SK-N-SH (cell line): ENCODE results near the gene VMA21. TPM values are rescaled to one million over a fixed set of nuclear protein-coding genes. Genes with fewer than 3 reads are reported as not detected.

ENCODE experiments used
- CTCF ChIA-PET: fragments of 300-600, 350-600 bp; formaldehyde crosslinking; extraction: SDS; loops from one replicate; lab custom pipeline; 2021; lab: Yijun Ruan, JAX
- POLR2A ChIA-PET: fragments of 350-600 bp; sonication (Branson Sonifier 250); formaldehyde crosslinking; extraction: SDS; loops from one replicate; lab custom pipeline; 2020; ENCODE audit warnings: antibody characterized with exemption, inconsistent platforms; lab: Yijun Ruan, JAX
- DNase-seq: peaks from one replicate; pipeline ENCODE4 v3.0.0; 2012
- H2AFZ ChIP-seq: fragments of 200-600 bp; sonication (generic); 2 replicates; pipeline ENCODE4 v1.8.1; 2016; ENCODE audit warnings: antibody characterized with exemption, mild to moderate bottlenecking, low read depth
- H3F3A ChIP-seq: fragments of 200-600 bp; sonication (generic); replicated peaks from 2 replicates; pipeline ENCODE3; 2016; ENCODE audit warnings: antibody characterized with exemption, mild to moderate bottlenecking; ENCODE audit not compliant: insufficient read depth
- H3K27ac ChIP-seq, 2 experiments: fragments of 200-500 bp in 1 of 2; fragments of 200-600 bp in 1 of 2; sonication (Bioruptor generic) in 1 of 2; sonication (generic), shearing (Covaris generic) in 1 of 2; 2 replicates each; pipeline versions ENCODE4 v1.5.1 to v1.6.1; 2014 to 2016; ENCODE audit warnings: low read depth in 2 of 2, inconsistent platforms in 1 of 2, low read length in 1 of 2, mild to moderate bottlenecking in 1 of 2, mixed read lengths in 1 of 2
- H3K27me3 ChIP-seq: fragments of 200-600 bp; sonication (generic), shearing (Covaris generic); 2 replicates; pipeline ENCODE4 v1.6.1; 2016; ENCODE audit warnings: mixed run types; ENCODE audit not compliant: insufficient read depth
- H3K36me3 ChIP-seq, 2 experiments: fragments of 200-500 bp in 1 of 2; fragments of 200-600 bp in 1 of 2; sonication (Bioruptor generic) in 1 of 2; sonication (generic) in 1 of 2; replicated peaks in 1 of 2; 2 replicates each; pipeline versions ENCODE3 to v1.5.1; 2014 to 2016; ENCODE audit warnings: low read length in 1 of 2, mild to moderate bottlenecking in 1 of 2; ENCODE audit not compliant: insufficient read depth in 2 of 2, control insufficient read depth in 1 of 2
- H3K4me1 ChIP-seq, 2 experiments: fragments of 200-500 bp in 1 of 2; fragments of 200-600 bp in 1 of 2; sonication (Bioruptor generic) in 1 of 2; sonication (generic), shearing (Covaris generic) in 1 of 2; 2 replicates each; pipeline versions ENCODE4 v1.5.1 to v1.6.1; 2014 to 2016; ENCODE audit warnings: low read depth in 1 of 2, low read length in 1 of 2, mixed run types in 1 of 2; ENCODE audit not compliant: insufficient read depth in 2 of 2, control insufficient read depth in 1 of 2
- H3K4me2 ChIP-seq: fragments of 200-600 bp; sonication (generic), shearing (Covaris generic); 2 replicates; pipeline ENCODE4 v1.6.1; 2017; ENCODE audit warnings: mixed run types
- H3K4me3 ChIP-seq, 2 experiments: fragments of 200-500 bp in 1 of 2; fragments of 200-600 bp in 1 of 2; sonication (Bioruptor generic) in 1 of 2; sonication (generic), shearing (Covaris generic) in 1 of 2; 2 replicates each; pipeline versions ENCODE4 v1.5.1 to v1.8.1; 2014 to 2016; ENCODE audit warnings: low read depth in 2 of 2, inconsistent platforms in 1 of 2, low read length in 1 of 2, mild to moderate bottlenecking in 1 of 2, mixed read lengths in 1 of 2, moderate library complexity in 1 of 2
- H3K79me2 ChIP-seq: fragments of 200-600 bp; sonication (generic); 2 replicates; pipeline ENCODE4 v1.8.1; 2017; ENCODE audit warnings: mild to moderate bottlenecking; ENCODE audit not compliant: insufficient read depth
- H3K9ac ChIP-seq: fragments of 200-600 bp; sonication (generic); 2 replicates; pipeline ENCODE4 v1.6.1; 2017; ENCODE audit warnings: mixed run types
- H3K9me2 ChIP-seq: fragments of 200-600 bp; sonication (generic); 2 replicates; pipeline ENCODE4 v1.6.1; 2017; ENCODE audit warnings: mixed run types
- H3K9me3 ChIP-seq: fragments of 200-600 bp; sonication (generic); 2 replicates; pipeline ENCODE4 v1.6.1; 2017; ENCODE audit warnings: mixed run types, mild to moderate bottlenecking, moderate library complexity
- H4K20me1 ChIP-seq: fragments of 200-600 bp; sonication (generic); 2 replicates; pipeline ENCODE4 v1.6.1; 2017; ENCODE audit warnings: mild to moderate bottlenecking, mixed run types; ENCODE audit not compliant: insufficient read depth
- EP300 ChIP-seq, 2 experiments: IDR thresholded peaks; 2 replicates each; pipeline versions ENCODE4 v1.4.0 to v1.6.1; 2012; ENCODE audit warnings: borderline replicate concordance in 1 of 2, low read depth in 1 of 2, low read length in 1 of 2
- EZH2phosphoT487 ChIP-seq: fragments of 200-600 bp; sonication (generic); IDR thresholded peaks from 2 replicates; pipeline ENCODE4 v1.6.1; 2017; ENCODE audit warnings: low read depth, mixed run types, mild to moderate bottlenecking, antibody characterized with exemption, moderate library complexity, borderline replicate concordance
- FOSL2 ChIP-seq: IDR thresholded peaks from 2 replicates; pipeline ENCODE4 v1.4.0; 2012; ENCODE audit warnings: low read depth, mild to moderate bottlenecking, moderate library complexity, borderline replicate concordance
- FOXJ3 ChIP-seq: sonication (generic); formaldehyde crosslinking; IDR thresholded peaks from 2 replicates; pipeline ENCODE4 v1.5.1; 2020; ENCODE audit warnings: mild to moderate bottlenecking, missing genetic modification reagents
- GATA2 ChIP-seq: sonication (generic); formaldehyde crosslinking; IDR thresholded peaks from 2 replicates; pipeline ENCODE4 v1.5.0; 2020; ENCODE audit warnings: mild to moderate bottlenecking, missing genetic modification reagents
- JUND ChIP-seq: IDR thresholded peaks from 2 replicates; pipeline ENCODE4 v1.4.0; 2012
- MXI1 ChIP-seq: IDR thresholded peaks from 2 replicates; pipeline ENCODE4 v1.6.1; 2012; ENCODE audit warnings: mild to moderate bottlenecking, low read depth, low read length, improper control_type of control experiment
- NFIC ChIP-seq: IDR thresholded peaks from 2 replicates; pipeline ENCODE4 v1.4.0; 2012; ENCODE audit warnings: borderline replicate concordance
- NRF1 ChIP-seq: IDR thresholded peaks from 2 replicates; pipeline ENCODE4 v1.6.1; 2012; ENCODE audit warnings: low read depth, mild to moderate bottlenecking, low read length
- POLR2AphosphoS5 ChIP-seq: IDR thresholded peaks from 2 replicates; pipeline ENCODE4 v1.6.1; 2012; ENCODE audit warnings: low read depth, low read length
- RAD21 ChIP-seq: IDR thresholded peaks from 2 replicates; pipeline ENCODE4 v1.6.1; 2012; ENCODE audit warnings: mild to moderate bottlenecking, low read length
- RXRA ChIP-seq: IDR thresholded peaks from 2 replicates; pipeline ENCODE4 v1.4.0; 2012; ENCODE audit warnings: low read depth, mild to moderate bottlenecking, borderline replicate concordance
- SIN3A ChIP-seq: IDR thresholded peaks from 2 replicates; pipeline ENCODE4 v1.6.1; 2012; ENCODE audit warnings: low read depth, mild to moderate bottlenecking, low read length, moderate library complexity, borderline replicate concordance
- SMC3 ChIP-seq: IDR thresholded peaks from 2 replicates; pipeline ENCODE4 v1.6.1; 2012; ENCODE audit warnings: low read depth, low read length, improper control_type of control experiment
- TAF1 ChIP-seq: IDR thresholded peaks from 2 replicates; pipeline ENCODE4 v1.6.1; 2012; ENCODE audit warnings: low read depth, mild to moderate bottlenecking, low read length, moderate library complexity, borderline replicate concordance
- TCF12 ChIP-seq: IDR thresholded peaks from 2 replicates; pipeline ENCODE4 v1.4.0; 2012
- TEAD4 ChIP-seq: IDR thresholded peaks from 2 replicates; pipeline ENCODE4 v1.4.0; 2012; ENCODE audit warnings: mild to moderate bottlenecking, borderline replicate concordance; ENCODE audit not compliant: insufficient read depth
- YY1 ChIP-seq: IDR thresholded peaks from 2 replicates; pipeline ENCODE4 v1.4.0; 2012; ENCODE audit warnings: low read depth, mild to moderate bottlenecking
- WGBS: methylation state at CpG from one replicate; pipeline ENCODE4 v1.1.6; 2017; ENCODE audit warnings: low lambda C conversion rate; 5-methylcytosine and 5-hydroxymethylcytosine counted together
- polyA plus RNA-seq, 3 experiments: library from polyadenylated mRNA; depleted of rRNA; stranded (reverse); fragments of >200 nt; gene quantifications; 2 replicates each; pipeline ENCODE4 v1.2.3, GENCODE V29; 2012
- TF ChIP-seq, protein P1 (sequence below): IDR thresholded peaks from 2 replicates; pipeline ENCODE4 v1.6.1; 2012; ENCODE audit warnings: mild to moderate bottlenecking, low read depth, low read length, moderate library complexity
- TF ChIP-seq, protein P2 (sequence below): IDR thresholded peaks from 2 replicates; pipeline ENCODE4 v1.4.0; 2012; ENCODE audit warnings: low read depth, borderline replicate concordance
- TF ChIP-seq, protein P3 (sequence below): IDR thresholded peaks from 2 replicates; pipeline ENCODE4; 2012
- TF ChIP-seq, protein P4 (sequence below): fragments of 150-350 bp; IDR thresholded peaks from 2 replicates; pipeline ENCODE4 v1.6.1; 2017; ENCODE audit warnings: antibody characterized with exemption, low read length, low read depth, borderline replicate concordance
- TF ChIP-seq, protein P5 (sequence below): IDR thresholded peaks from 2 replicates; pipeline ENCODE4 v1.4.0; 2012; ENCODE audit warnings: low read depth

Gene VMA21
- polyA plus RNA-seq, 1 of the 3 experiments (the other 2 are of a cell fraction): 17.0 TPM

DNA sequence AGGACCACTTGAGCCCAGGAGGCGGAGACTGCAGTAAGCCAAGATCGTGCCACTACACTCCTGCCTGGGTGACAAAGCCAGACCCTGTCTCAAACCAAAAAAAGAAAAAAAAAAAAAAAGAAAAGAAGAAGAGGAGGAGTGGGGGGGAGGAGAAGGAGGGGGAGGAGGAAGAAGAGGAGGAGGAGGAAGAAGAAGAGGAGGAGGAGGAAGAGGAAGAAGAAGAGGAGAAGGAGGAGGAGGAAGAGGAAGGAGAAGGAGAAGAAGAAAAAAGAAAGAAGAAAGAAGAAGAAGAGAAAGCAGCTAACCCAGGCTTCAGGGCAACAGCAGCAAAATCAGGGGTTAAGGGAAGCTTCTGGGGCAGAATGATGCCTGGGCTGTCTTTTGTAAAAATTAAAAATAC is 27.5 kb downstream of the VMA21 start (continued):
- TF ChIP-seq FOSL2 (no peak), FOXJ3 (no peak), EZH2phosphoT487 (no peak), SIN3A (no peak), NFIC (no peak)
- TF ChIP-seq, all 33 proteins: peak for 0

DNA sequence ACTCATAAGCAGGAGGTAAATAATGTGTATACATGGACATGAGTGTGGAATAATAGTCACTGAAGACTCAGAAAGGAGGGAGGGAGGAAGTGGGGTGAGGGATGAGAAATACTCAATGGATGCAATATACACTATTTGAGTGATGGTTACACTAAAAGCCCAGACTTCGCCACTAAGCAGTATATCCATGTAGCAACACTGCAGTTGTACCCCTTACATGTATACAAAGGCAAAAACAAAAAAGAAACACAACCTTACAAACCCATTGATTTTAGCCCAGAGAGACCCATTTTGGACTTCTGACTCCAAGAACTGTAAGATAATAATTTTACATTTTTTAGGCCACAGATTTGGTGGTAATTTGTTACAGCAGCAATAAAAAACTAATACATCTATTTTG is 51.5 kb downstream of the VMA21 start:
- no peak overlapping the region for H3K4me2 ChIP-seq
- POLR2A ChIA-PET: no interaction called here
- no peak overlapping the region for H3K4me3 ChIP-seq
- H4K20me1 ChIP-seq: no peaks in the 10 kb centered on the region
- no peaks in the 10 kb centered on the region for H3F3A ChIP-seq
- H3K79me2 ChIP-seq: no peaks in the 10 kb centered on the region
- no peaks in the 10 kb centered on the region for H3K36me3 ChIP-seq
- H3K9ac ChIP-seq: no peak overlapping the region
- DNase-seq: no peak
- TF ChIP-seq RAD21 (no peak), SMC3 (no peak), NRF1 (no peak), YY1 (no peak), EP300 (IDR thresholded peaks at IDR 0.05; ENCODE audit: borderline replicate concordance in 1 of 2, low read depth in 1 of 2, low read length in 1 of 2) (no peak), GATA2 (no peak), RXRA (no peak), TCF12 (no peak), JUND (no peak), TAF1 (no peak), FOSL2 (no peak), MXI1 (no peak), TEAD4 (no peak), POLR2AphosphoS5 (no peak), FOXJ3 (no peak)
- TF ChIP-seq, protein P1, sequence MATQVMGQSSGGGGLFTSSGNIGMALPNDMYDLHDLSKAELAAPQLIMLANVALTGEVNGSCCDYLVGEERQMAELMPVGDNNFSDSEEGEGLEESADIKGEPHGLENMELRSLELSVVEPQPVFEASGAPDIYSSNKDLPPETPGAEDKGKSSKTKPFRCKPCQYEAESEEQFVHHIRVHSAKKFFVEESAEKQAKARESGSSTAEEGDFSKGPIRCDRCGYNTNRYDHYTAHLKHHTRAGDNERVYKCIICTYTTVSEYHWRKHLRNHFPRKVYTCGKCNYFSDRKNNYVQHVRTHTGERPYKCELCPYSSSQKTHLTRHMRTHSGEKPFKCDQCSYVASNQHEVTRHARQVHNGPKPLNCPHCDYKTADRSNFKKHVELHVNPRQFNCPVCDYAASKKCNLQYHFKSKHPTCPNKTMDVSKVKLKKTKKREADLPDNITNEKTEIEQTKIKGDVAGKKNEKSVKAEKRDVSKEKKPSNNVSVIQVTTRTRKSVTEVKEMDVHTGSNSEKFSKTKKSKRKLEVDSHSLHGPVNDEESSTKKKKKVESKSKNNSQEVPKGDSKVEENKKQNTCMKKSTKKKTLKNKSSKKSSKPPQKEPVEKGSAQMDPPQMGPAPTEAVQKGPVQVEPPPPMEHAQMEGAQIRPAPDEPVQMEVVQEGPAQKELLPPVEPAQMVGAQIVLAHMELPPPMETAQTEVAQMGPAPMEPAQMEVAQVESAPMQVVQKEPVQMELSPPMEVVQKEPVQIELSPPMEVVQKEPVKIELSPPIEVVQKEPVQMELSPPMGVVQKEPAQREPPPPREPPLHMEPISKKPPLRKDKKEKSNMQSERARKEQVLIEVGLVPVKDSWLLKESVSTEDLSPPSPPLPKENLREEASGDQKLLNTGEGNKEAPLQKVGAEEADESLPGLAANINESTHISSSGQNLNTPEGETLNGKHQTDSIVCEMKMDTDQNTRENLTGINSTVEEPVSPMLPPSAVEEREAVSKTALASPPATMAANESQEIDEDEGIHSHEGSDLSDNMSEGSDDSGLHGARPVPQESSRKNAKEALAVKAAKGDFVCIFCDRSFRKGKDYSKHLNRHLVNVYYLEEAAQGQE: no peak
- TF ChIP-seq, protein P2, sequence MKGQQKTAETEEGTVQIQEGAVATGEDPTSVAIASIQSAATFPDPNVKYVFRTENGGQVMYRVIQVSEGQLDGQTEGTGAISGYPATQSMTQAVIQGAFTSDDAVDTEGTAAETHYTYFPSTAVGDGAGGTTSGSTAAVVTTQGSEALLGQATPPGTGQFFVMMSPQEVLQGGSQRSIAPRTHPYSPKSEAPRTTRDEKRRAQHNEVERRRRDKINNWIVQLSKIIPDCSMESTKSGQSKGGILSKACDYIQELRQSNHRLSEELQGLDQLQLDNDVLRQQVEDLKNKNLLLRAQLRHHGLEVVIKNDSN: no peak
- TF ChIP-seq, protein P3, sequence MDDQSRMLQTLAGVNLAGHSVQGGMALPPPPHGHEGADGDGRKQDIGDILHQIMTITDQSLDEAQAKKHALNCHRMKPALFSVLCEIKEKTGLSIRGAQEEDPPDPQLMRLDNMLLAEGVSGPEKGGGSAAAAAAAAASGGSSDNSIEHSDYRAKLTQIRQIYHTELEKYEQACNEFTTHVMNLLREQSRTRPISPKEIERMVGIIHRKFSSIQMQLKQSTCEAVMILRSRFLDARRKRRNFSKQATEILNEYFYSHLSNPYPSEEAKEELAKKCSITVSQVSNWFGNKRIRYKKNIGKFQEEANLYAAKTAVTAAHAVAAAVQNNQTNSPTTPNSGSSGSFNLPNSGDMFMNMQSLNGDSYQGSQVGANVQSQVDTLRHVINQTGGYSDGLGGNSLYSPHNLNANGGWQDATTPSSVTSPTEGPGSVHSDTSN: no peak
- TF ChIP-seq, protein P4, sequence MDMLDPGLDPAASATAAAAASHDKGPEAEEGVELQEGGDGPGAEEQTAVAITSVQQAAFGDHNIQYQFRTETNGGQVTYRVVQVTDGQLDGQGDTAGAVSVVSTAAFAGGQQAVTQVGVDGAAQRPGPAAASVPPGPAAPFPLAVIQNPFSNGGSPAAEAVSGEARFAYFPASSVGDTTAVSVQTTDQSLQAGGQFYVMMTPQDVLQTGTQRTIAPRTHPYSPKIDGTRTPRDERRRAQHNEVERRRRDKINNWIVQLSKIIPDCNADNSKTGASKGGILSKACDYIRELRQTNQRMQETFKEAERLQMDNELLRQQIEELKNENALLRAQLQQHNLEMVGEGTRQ: no peak
- TF ChIP-seq, protein P5, sequence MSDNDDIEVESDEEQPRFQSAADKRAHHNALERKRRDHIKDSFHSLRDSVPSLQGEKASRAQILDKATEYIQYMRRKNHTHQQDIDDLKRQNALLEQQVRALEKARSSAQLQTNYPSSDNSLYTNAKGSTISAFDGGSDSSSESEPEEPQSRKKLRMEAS: no peak
- TF ChIP-seq, all 33 proteins: peak for 0
- WGBS: 13% methylated on average over 1 of the region's 1 CpG
- CTCF ChIA-PET: no interaction called here
- Histone ChIP-seq H3K9me2 (no peaks in the 10 kb centered on the region), H3K27me3 (no peaks in the 10 kb centered on the region), H3K4me1 (no peaks in the 10 kb centered on the region), H2AFZ (no peak overlapping the region), H3K27ac (no peak overlapping the region), H3K9me3 (no peaks in the 10 kb centered on the region)
